H9 (cell line): ENCODE results near the gene HHLA2. TPM values are rescaled to one million over a fixed set of nuclear protein-coding genes. Genes with fewer than 3 reads are reported as not detected.

ENCODE experiments used
- DNase-seq: peaks from one replicate; pipeline ENCODE4 v3.0.0-alpha.2; 2017
- H2AFZ ChIP-seq: one replicate; pipeline ENCODE4 v1.6.1; 2013; ENCODE audit warnings: mild to moderate bottlenecking, low read length, control low read depth, moderate library complexity
- H2AK5ac ChIP-seq: 2 replicates; pipeline ENCODE4 v1.6.1; 2013; ENCODE audit warnings: low read length, control low read depth, mixed read lengths; ENCODE audit not compliant: insufficient read length
- H2BK120ac ChIP-seq: one replicate; pipeline ENCODE4 v1.6.1; 2013; ENCODE audit warnings: low read depth, mild to moderate bottlenecking, low read length, control low read depth, inconsistent platforms; ENCODE audit not compliant: poor library complexity, severe bottlenecking
- H2BK12ac ChIP-seq: 2 replicates; pipeline ENCODE4 v1.6.1; 2013; ENCODE audit warnings: low read length, control low read depth, mixed read lengths, low read depth; ENCODE audit not compliant: insufficient read length
- H2BK15ac ChIP-seq: 2 replicates; pipeline ENCODE4 v1.6.1; 2013; ENCODE audit warnings: low read depth, low read length, control low read depth
- H2BK20ac ChIP-seq: one replicate; pipeline ENCODE4 v1.6.1; 2013; ENCODE audit warnings: low read depth, mild to moderate bottlenecking, low read length, control low read depth, inconsistent platforms; ENCODE audit not compliant: poor library complexity, severe bottlenecking
- H2BK5ac ChIP-seq: 2 replicates; pipeline ENCODE4 v1.6.1; 2013; ENCODE audit warnings: low read length, control low read depth, mixed read lengths; ENCODE audit not compliant: insufficient read length
- H3K14ac ChIP-seq: 2 replicates; pipeline ENCODE4 v1.6.1; 2013; ENCODE audit warnings: low read length, control low read depth; ENCODE audit not compliant: insufficient read depth
- H3K18ac ChIP-seq: 2 replicates; pipeline ENCODE4 v1.6.1; 2013; ENCODE audit warnings: low read depth, mild to moderate bottlenecking, mixed read lengths, low read length, control low read depth; ENCODE audit not compliant: insufficient read length
- H3K23ac ChIP-seq: 2 replicates; pipeline ENCODE4 v1.6.1; 2013; ENCODE audit warnings: low read length, control low read depth, mixed read lengths, low read depth; ENCODE audit not compliant: insufficient read length
- H3K23me2 ChIP-seq: 2 replicates; pipeline ENCODE4 v1.6.1; 2013; ENCODE audit warnings: low read depth, mild to moderate bottlenecking, mixed read lengths, low read length, control low read depth; ENCODE audit not compliant: insufficient read length, poor library complexity, severe bottlenecking
- H3K27ac ChIP-seq: 2 replicates; pipeline ENCODE4 v1.5.1; 2013; ENCODE audit warnings: low read length, control low read depth, mixed read lengths, low read depth; ENCODE audit not compliant: insufficient read length
- H3K27me3 ChIP-seq: 2 replicates; pipeline ENCODE4 v1.6.1; 2013; ENCODE audit warnings: low read length, control low read depth, inconsistent platforms; ENCODE audit not compliant: insufficient read depth
- H3K4ac ChIP-seq: 2 replicates; pipeline ENCODE4 v1.6.1; 2013; ENCODE audit warnings: low read depth, mild to moderate bottlenecking, control low read depth, inconsistent platforms, low read length, moderate library complexity
- H3K4me1 ChIP-seq: 2 replicates; pipeline ENCODE4 v1.6.1; 2013; ENCODE audit warnings: low read length, control low read depth, inconsistent platforms; ENCODE audit not compliant: insufficient read depth
- H3K4me2 ChIP-seq: 2 replicates; pipeline ENCODE4 v1.6.1; 2013; ENCODE audit warnings: low read length, control low read depth, mixed read lengths; ENCODE audit not compliant: insufficient read length, insufficient read depth
- H3K56ac ChIP-seq: 2 replicates; pipeline ENCODE4 v1.6.1; 2013; ENCODE audit warnings: low read depth, mild to moderate bottlenecking, mixed read lengths, low read length, control low read depth; ENCODE audit not compliant: insufficient read length
- H3K79me1 ChIP-seq: 2 replicates; pipeline ENCODE4 v1.6.1; 2013; ENCODE audit warnings: low read depth, mild to moderate bottlenecking, moderate library complexity, low read length, control low read depth, inconsistent platforms; ENCODE audit not compliant: insufficient read depth, poor library complexity, severe bottlenecking
- H3K79me2 ChIP-seq: 2 replicates; pipeline ENCODE4 v1.6.1; 2013; ENCODE audit warnings: low read length, control low read depth, inconsistent platforms; ENCODE audit not compliant: insufficient read depth
- H3K9ac ChIP-seq: 2 replicates; pipeline ENCODE4 v1.6.1; 2013; ENCODE audit warnings: low read length, control low read depth, mixed read lengths; ENCODE audit not compliant: insufficient read length; ENCODE audit errors: extremely low read depth
- H3K9me3 ChIP-seq: one replicate; pipeline ENCODE4 v1.6.1; 2013; ENCODE audit warnings: low read depth, low read length, inconsistent platforms; ENCODE audit not compliant: control insufficient read depth
- H3T11ph ChIP-seq: one replicate; pipeline ENCODE4 v1.6.1; 2013; ENCODE audit warnings: mild to moderate bottlenecking, low read length, control low read depth, inconsistent platforms
- H4K20me1 ChIP-seq: one replicate; pipeline ENCODE4 v1.6.1; 2013; ENCODE audit not compliant: control insufficient read depth, insufficient read length, insufficient read depth
- H4K5ac ChIP-seq: 2 replicates; pipeline ENCODE4 v1.6.1; 2013; ENCODE audit warnings: low read depth, mild to moderate bottlenecking, mixed read lengths, low read length, control low read depth; ENCODE audit not compliant: insufficient read length
- H4K8ac ChIP-seq: replicated peaks from 2 replicates; pipeline ENCODE4 v1.6.1; 2013; ENCODE audit warnings: low read length, control low read depth, mixed read lengths, low read depth; ENCODE audit not compliant: insufficient read length
- H4K91ac ChIP-seq: 2 replicates; pipeline ENCODE4 v1.6.1; 2013; ENCODE audit warnings: low read depth, mild to moderate bottlenecking, moderate library complexity, mixed read lengths, low read length, control low read depth; ENCODE audit not compliant: insufficient read length
- H3K27ac Mint-ChIP-seq, 3 experiments: 2 replicates in 2 of 3; 3 replicates in 1 of 3; pipeline ENCODE4 v1.8.0; 2020 to 2021; ENCODE audit warnings: mixed read lengths in 3 of 3, mild to moderate bottlenecking in 1 of 3, moderate library complexity in 1 of 3
- H3K27me3 Mint-ChIP-seq: 2 replicates; pipeline ENCODE4 v1.8.0; 2021; ENCODE audit warnings: low read depth, mild to moderate bottlenecking, moderate library complexity, mixed read lengths
- H3K36me3 Mint-ChIP-seq, 3 experiments: 2 replicates in 2 of 3; 3 replicates in 1 of 3; pipeline ENCODE4 v1.8.0; 2020 to 2021; ENCODE audit warnings: low read depth in 3 of 3, mixed read lengths in 3 of 3; ENCODE audit not compliant: insufficient read depth in 1 of 3
- H3K4me1 Mint-ChIP-seq, 2 experiments: 2 replicates each; pipeline ENCODE4 v1.8.0; 2020; ENCODE audit warnings: mixed read lengths in 2 of 2
- H3K4me3 Mint-ChIP-seq, 2 experiments: 2 replicates in 1 of 2; 3 replicates in 1 of 2; pipeline ENCODE4 v1.8.0; 2020 to 2021; ENCODE audit warnings: mild to moderate bottlenecking in 2 of 2, mixed read lengths in 2 of 2, moderate library complexity in 1 of 2
- H3K9me3 Mint-ChIP-seq, 2 experiments: 2 replicates in 1 of 2; 3 replicates in 1 of 2; pipeline ENCODE4 v1.8.0; 2020; ENCODE audit warnings: mild to moderate bottlenecking in 2 of 2, mixed read lengths in 2 of 2, moderate library complexity in 1 of 2
- WGBS: extraction: QIAGEN DNeasy Blood & Tissue Kit; methylation state at CpG from one replicate; pipeline ENCODE4 v1.1.7; 2013; ENCODE audit warnings: missing lambda C conversion rate, low lambda C conversion rate, mixed read lengths; ENCODE audit not compliant: insufficient read length; ENCODE audit errors: extremely low coverage; 5-methylcytosine and 5-hydroxymethylcytosine counted together
- total RNA-seq: library from RNA; stranded (reverse); gene quantifications from 2 replicates; pipeline ENCODE4 v1.2.1, GENCODE V29; 2021
- TF ChIP-seq, protein P1 (sequence below): fragments of 200-600 bp; sonication (generic); conservative IDR thresholded peaks from 3 replicates; pipeline ENCODE4 v1.8.0; 2021; ENCODE audit warnings: antibody characterized with exemption, mild to moderate bottlenecking

The HHLA2 gene
- total RNA-seq, 1 experiment from 2014 or later, result not detected

DNA sequence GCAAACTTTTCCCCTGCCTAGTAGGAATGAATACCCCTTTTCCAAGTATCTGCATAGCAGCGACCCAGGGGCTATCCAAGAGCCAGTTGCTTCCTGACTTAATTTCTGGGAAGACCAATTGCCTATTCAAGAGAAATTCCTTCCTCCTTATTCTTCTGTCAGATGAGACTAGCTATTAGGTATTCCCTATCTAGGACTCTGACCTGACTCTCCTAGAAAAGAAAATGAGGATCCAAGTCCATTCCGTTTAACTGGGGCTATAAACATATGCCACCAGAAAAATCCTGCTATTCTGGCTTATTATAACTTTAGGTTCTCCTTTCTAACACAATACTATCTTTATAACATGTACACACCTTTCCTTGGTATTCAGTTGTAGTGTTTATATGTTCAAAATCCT is 1.7 kb downstream of the HHLA2 start:
- H3K4me2 ChIP-seq, result no peak overlapping the region
- no peaks in the 10 kb centered on the region for H3K9me3 ChIP-seq
- H3K56ac ChIP-seq, result no peak overlapping the region
- H3K79me1 ChIP-seq, result no peaks in the 10 kb centered on the region
- no peak overlapping the region for H2BK120ac ChIP-seq
- no peak overlapping the region for H3T11ph ChIP-seq
- H3K4ac ChIP-seq, result no peak overlapping the region
- H3K23ac ChIP-seq, result no peak overlapping the region
- no peak overlapping the region for H3K27ac ChIP-seq
- WGBS, result no CpG with 5 or more reads among the region's 2 CpGs
- no peak overlapping the region for H3K4me3 Mint-ChIP-seq
- no peak overlapping the region for H3K9ac ChIP-seq
- no peak overlapping the region for H2AK5ac ChIP-seq
- H3K27ac Mint-ChIP-seq, result no peak overlapping the region; a peak in 1 of 7 replicates
- peaks cover 12 to 21% of the 10 kb centered on the region in 2 experiments for H3K4me1 Mint-ChIP-seq
- H3K9me3 Mint-ChIP-seq, result no peaks in the 10 kb centered on the region
- H3K27me3 Mint-ChIP-seq, result no peaks in the 10 kb centered on the region
- no peak overlapping the region for H4K8ac ChIP-seq
- H3K18ac ChIP-seq, result no peak overlapping the region
- H3K23me2 ChIP-seq, result no peaks in the 10 kb centered on the region
- no peaks in the 10 kb centered on the region for H3K36me3 Mint-ChIP-seq
- no peak overlapping the region for H2BK5ac ChIP-seq
- DNase-seq, result no peak
- no peaks in the 10 kb centered on the region for H3K4me1 ChIP-seq
- no peaks in the 10 kb centered on the region for H3K79me2 ChIP-seq
- no peak overlapping the region for H2BK12ac ChIP-seq
- H4K91ac ChIP-seq, result no peak overlapping the region
- H4K20me1 ChIP-seq, result no peaks in the 10 kb centered on the region
- no peak overlapping the region for H3K14ac ChIP-seq
- H2BK15ac ChIP-seq, result no peak overlapping the region
- TF ChIP-seq, protein P1, sequence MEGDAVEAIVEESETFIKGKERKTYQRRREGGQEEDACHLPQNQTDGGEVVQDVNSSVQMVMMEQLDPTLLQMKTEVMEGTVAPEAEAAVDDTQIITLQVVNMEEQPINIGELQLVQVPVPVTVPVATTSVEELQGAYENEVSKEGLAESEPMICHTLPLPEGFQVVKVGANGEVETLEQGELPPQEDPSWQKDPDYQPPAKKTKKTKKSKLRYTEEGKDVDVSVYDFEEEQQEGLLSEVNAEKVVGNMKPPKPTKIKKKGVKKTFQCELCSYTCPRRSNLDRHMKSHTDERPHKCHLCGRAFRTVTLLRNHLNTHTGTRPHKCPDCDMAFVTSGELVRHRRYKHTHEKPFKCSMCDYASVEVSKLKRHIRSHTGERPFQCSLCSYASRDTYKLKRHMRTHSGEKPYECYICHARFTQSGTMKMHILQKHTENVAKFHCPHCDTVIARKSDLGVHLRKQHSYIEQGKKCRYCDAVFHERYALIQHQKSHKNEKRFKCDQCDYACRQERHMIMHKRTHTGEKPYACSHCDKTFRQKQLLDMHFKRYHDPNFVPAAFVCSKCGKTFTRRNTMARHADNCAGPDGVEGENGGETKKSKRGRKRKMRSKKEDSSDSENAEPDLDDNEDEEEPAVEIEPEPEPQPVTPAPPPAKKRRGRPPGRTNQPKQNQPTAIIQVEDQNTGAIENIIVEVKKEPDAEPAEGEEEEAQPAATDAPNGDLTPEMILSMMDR, result no peak
- H2BK20ac ChIP-seq, result no peak overlapping the region
- H2AFZ ChIP-seq, result no peak overlapping the region
- no peak overlapping the region for H4K5ac ChIP-seq
- H3K27me3 ChIP-seq, result no peaks in the 10 kb centered on the region
